Dedifferentiated amniotic fluid mesenchymal stem cell (primary cell): ENCODE results near the gene ZNF287.
"Not testable (repeated sequence)": the region's sequence is repeated elsewhere in the genome, so short reads cannot be mapped to it uniquely, and the experiment has no call there.

Source experiments
- DNase-seq: peaks from one replicate; pipeline ENCODE4 v3.0.0-alpha.2; 2016; ENCODE audit errors: extremely low spot score

Gene ZNF287

GRCh38 chr17:16568541-16569357 lies at the start of gene ZNF287:
TSS of gene ZNF287 (minus strand) at chr17:16569204. CDS start at chr17:16567731, 1,473 bp downstream.
- peak; percentile 92 for DNase-seq

GRCh38 chr17:16617481-16618060 lies 48.6 kb upstream of the ZNF287 start:
- DNase-seq, result no peak

- DNase-seq, result no peak
These were observed 30.5 kb upstream of the ZNF287 start for GRCh38 chr17:16599537-16599936.

GRCh38 chr17:16593356-16594102 lies 24.5 kb upstream of the ZNF287 start:
- peak; percentile 26 for DNase-seq

GRCh38 chr17:16589097-16589969 lies 20.3 kb upstream of the ZNF287 start:
- peak; percentile 83 for DNase-seq

- no peak for DNase-seq
These were observed 16.8 kb upstream of the ZNF287 start for GRCh38 chr17:16585796-16586195.

GRCh38 chr17:16584273-16584995 lies 15.4 kb upstream of the ZNF287 start:
- DNase-seq, result peak; percentile 85

- DNase-seq, result no peak
These were observed 14.8 kb upstream of the ZNF287 start for GRCh38 chr17:16583781-16584180.

- no peak for DNase-seq
These were observed 4.5 kb upstream of the ZNF287 start for GRCh38 chr17:16573466-16573865.

GRCh38 chr17:16569358-16569712 lies 331 bp upstream of the ZNF287 start:
- no peak for DNase-seq

- no peak for DNase-seq
These were observed 16.4 kb downstream of the ZNF287 start for GRCh38 chr17:16552637-16553045.

- no peak for DNase-seq
These were observed 16.9 kb downstream of the ZNF287 start for GRCh38 chr17:16551878-16552636.

GRCh38 chr17:16537130-16537458 lies 31.9 kb downstream of the ZNF287 start:
- no peak for DNase-seq

GRCh38 chr17:16534236-16534635 lies 34.8 kb downstream of the ZNF287 start:
- no peak for DNase-seq

- DNase-seq, result no peak
These were observed 39.1 kb downstream of the ZNF287 start for GRCh38 chr17:16529906-16530305.

GRCh38 chr17:16527298-16527697 lies 41.7 kb downstream of the ZNF287 start:
- DNase-seq, result no peak

GRCh38 chr17:16525556-16525955 lies 43.4 kb downstream of the ZNF287 start:
- DNase-seq, result not testable (repeated sequence)

- DNase-seq, result peak; percentile 88
These were observed 47.8 kb downstream of the ZNF287 start for GRCh38 chr17:16521070-16521727.

GRCh38 chr17:16519021-16519420 lies 50.0 kb downstream of the ZNF287 start:
- no peak for DNase-seq

- no peak for DNase-seq
These were observed 51.5 kb downstream of the ZNF287 start for GRCh38 chr17:16517477-16517876.
